Right lung (tissue), 5 donors: ENCODE measurements around the gene SDK1. TPM values are rescaled to one million over a fixed set of nuclear protein-coding genes. Genes with fewer than 3 reads are reported as not detected.
"Not testable (repeated sequence)": the region's sequence is repeated elsewhere in the genome, so short reads cannot be mapped to it uniquely, and the experiment has no call there.

Experiments used
- DNase-seq, 2 donors: peaks; one replicate each; pipeline ENCODE4 v3.0.0-alpha.2; 2013
- polyA plus RNA-seq, 5 donors: library from polyadenylated mRNA; unstranded; fragments of 120-200 nt; gene quantifications; one replicate each; pipeline versions ENCODE4 v1.2.1 to v1.2.3, GENCODE V29; 2013; ENCODE audit warnings: inconsistent platforms in 1 of 5, low replicate concordance in 1 of 5; ENCODE audit not compliant: insufficient read length in 5 of 5, insufficient read depth in 1 of 5

The SDK1 gene
- polyA plus RNA-seq, 5 donors, result 8.1 to 19.5 (median 9.5) TPM

GRCh38 chr7:3655635-3656034 is 354.6 kb downstream of the SDK1 start:
- DNase-seq, result no peak

- DNase-seq, result no peak
Observed at GRCh38 chr7:3657206-3657605, 356.2 kb downstream of the SDK1 start.

- no peak for DNase-seq
Observed at GRCh38 chr7:3668743-3669142, 367.7 kb downstream of the SDK1 start.

GRCh38 chr7:3670898-3671297 is 369.8 kb downstream of the SDK1 start:
- no peak for DNase-seq

GRCh38 chr7:3673524-3673923 is 372.5 kb downstream of the SDK1 start:
- no peak for DNase-seq

- DNase-seq, result no peak
Observed at GRCh38 chr7:3678314-3678810, 377.3 kb downstream of the SDK1 start.

GRCh38 chr7:3682028-3682710 is 381.1 kb downstream of the SDK1 start:
- DNase-seq, result peak; percentile 11 to 18

- DNase-seq, result no peak
Observed at GRCh38 chr7:3683546-3684539, 382.8 kb downstream of the SDK1 start.

- DNase-seq, result no peak
Observed at GRCh38 chr7:3688071-3688470, 387.0 kb downstream of the SDK1 start.

- DNase-seq, result no peak
Observed at GRCh38 chr7:3688842-3689241, 387.8 kb downstream of the SDK1 start.

- no peak for DNase-seq
Observed at GRCh38 chr7:3691478-3692158, 390.6 kb downstream of the SDK1 start.

GRCh38 chr7:3695602-3696001 is 394.6 kb downstream of the SDK1 start:
- DNase-seq, result no peak

GRCh38 chr7:3696113-3696512 is 395.1 kb downstream of the SDK1 start:
- no peak for DNase-seq

- no peak for DNase-seq
Observed at GRCh38 chr7:3697472-3697871, 396.4 kb downstream of the SDK1 start.

- DNase-seq, result no peak
Observed at GRCh38 chr7:3705258-3705657, 404.2 kb downstream of the SDK1 start.

- DNase-seq, result not testable (repeated sequence)
Observed at GRCh38 chr7:3706091-3706490, 405.0 kb downstream of the SDK1 start.

- DNase-seq, result no peak
Observed at GRCh38 chr7:3710122-3710521, 409.1 kb downstream of the SDK1 start.

GRCh38 chr7:3710531-3710930 is 409.5 kb downstream of the SDK1 start:
- DNase-seq, result no peak

GRCh38 chr7:3712841-3713240 is 411.8 kb downstream of the SDK1 start:
- no peak for DNase-seq

GRCh38 chr7:3721422-3721821 is 420.4 kb downstream of the SDK1 start:
- DNase-seq, result no peak

- peak in 1 of 2 donors; percentile 25 for DNase-seq
Observed at GRCh38 chr7:3722396-3722922, 421.4 kb downstream of the SDK1 start.
